Measurements from ENCODE around the gene GINS3.
A peak's percentile ranks its signal among the peaks of the same experiment; 100 is the strongest.

The GINS3 gene

GRCh38 chr16:58425756-58426494 lies 33.7 kb downstream of the GINS3 start:
- no peak for DNase-seq (ENCODE audit: low read depth)

GRCh38 chr16:58426966-58427365 lies 34.7 kb downstream of the GINS3 start:
- no peak for DNase-seq (ENCODE audit: low read depth)

GRCh38 chr16:58428621-58429542 lies 36.6 kb downstream of the GINS3 start:
- no peak for DNase-seq (ENCODE audit: low read depth)

DNA sequence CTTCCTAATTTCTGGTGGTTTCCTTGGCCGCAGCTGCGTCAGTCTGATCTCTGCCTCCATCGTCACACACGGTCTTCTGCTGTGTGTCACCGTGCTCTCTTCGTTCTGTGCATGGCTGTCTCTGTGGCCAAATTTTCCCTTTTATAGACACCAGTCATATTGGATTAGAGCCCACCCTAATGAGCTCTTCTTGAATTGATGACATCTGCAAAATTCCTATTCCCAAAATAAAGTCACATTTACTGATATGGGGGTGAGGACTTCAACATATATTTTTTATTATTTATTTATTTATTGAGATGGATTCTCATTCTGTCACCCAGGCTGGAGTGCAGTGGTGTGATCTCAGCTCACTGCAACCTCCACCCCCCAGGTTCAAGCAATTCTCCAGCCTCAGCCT lies 38.4 kb downstream of the GINS3 start:
- no peak for DNase-seq (ENCODE audit: low read depth)

DNA sequence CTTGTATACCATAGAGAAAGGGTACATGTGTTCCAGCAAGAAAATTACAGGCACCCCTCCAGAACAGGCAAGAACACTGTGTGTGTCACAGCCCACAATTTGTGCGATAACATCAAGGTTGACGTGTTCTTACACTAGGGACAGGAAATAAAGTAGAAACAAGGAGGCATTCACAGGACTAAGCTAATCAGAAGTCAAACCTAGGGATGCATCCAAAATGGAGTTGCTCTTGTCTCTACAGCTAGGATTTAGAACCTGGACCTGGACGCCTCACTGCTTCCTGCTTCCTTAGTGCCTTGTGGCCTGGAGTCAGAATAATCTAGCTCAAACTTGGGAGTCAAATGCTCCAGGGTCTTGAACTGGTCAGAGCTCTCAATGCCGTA lies 41.3 kb downstream of the GINS3 start:
- no peak for DNase-seq (ENCODE audit: low read depth)

GRCh38 chr16:58435779-58436178 lies 43.5 kb downstream of the GINS3 start:
- DNase-seq (ENCODE audit: low read depth), result no peak

DNA sequence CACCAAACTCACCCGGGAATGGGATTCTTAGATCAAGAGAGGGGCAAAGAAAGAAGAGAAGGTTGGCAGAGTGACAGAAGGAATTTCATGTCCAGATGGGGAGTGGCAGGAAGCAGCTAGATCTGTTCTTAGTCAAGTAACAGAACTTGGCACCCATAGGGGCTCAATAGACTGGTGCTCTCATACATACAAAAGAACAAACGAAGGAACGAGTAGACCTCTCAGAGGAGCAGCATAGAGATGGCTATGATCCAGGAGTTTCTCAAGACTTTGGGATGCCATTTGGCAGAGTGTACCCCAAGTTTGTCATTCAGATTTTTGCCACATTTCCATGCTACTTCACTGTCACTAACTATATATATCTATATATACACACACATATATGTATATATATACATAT lies 47.9 kb downstream of the GINS3 start:
- DNase-seq (ENCODE audit: low read depth), result no peak

DNA sequence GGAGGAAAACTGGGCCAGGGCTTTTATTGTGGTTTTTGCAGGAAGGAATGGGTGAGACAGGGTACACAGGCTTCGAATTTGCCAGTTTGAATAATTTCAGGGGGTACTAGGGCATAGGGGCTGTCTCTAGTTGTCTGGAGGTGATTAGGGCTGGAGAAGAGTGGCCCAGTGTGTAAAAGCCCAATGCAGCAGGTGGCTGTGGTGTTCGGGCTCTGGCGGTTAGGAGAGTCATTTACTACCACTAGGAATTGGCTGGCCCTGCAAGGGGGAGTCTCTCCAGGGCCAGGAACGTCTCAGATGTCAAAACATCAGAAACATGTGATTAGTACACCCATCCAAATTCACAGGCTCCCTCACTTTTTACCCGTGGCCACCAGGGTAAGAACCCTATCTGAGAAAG lies 50.3 kb downstream of the GINS3 start:
- no peak for DNase-seq (ENCODE audit: low read depth)

- DNase-seq (ENCODE audit: low read depth), result no peak
Observed at GRCh38 chr16:58443783-58444182, 51.5 kb downstream of the GINS3 start.

DNA sequence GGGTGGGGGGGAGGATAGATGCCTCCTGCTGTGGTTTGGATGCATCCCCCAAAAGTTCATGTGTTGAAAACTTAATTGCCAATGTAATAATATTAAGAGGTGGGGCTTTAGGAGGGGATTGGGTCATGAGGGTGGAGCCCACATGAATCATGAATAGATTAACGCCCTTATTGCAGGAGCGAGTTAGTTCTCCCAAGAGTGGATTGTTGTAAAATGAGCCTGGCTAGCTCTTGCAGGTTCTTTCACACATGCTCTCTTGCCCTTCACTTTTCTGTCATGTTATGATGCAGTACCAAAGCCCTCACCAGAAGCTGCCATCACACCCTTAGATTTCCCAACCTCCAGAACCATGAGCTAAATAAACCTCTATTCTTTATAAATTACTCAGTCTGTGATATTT lies 52.0 kb downstream of the GINS3 start:
- no peak for DNase-seq (ENCODE audit: low read depth)

DNA sequence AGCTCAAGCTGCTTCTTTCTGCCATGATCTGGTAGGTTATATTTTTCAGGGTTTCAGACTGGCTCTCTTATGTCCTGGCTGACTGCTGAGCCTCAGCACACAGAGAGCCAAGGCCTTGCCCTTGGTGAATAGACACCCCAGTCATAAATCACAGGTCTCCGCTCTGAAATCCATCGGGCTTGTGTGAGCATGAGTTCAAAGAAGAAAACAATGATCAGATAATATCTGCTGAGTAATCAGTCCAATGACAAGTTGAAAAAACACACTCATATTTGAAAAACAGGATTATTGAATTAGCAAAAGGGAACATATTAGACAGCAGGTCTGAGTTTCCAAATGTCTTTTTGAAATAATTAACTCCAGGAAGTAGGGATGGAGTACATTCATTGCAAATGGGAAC lies 56.6 kb downstream of the GINS3 start:
- no peak for DNase-seq (ENCODE audit: low read depth)

DNA sequence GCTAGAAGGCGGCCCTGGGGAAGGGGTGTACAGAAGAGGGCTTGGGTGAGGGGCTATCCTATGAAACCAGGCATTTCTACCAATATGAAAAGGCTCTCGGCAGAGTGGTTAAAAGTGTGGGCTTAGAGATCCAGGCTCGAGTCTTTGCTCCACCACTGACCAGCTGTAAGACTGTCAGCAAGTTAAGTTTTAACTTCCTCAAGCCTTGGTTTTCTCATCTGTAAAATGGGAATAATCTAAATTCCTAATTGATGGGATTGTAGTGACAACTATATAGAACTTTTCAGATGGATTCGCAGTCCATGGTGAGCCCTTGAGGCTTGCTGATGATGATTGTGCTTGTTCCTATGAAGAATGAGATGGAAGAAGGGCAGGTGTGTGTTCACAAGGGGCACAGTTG lies 57.0 kb downstream of the GINS3 start:
- no peak for DNase-seq (ENCODE audit: low read depth)

- no peak for DNase-seq (ENCODE audit: low read depth)
Observed at GRCh38 chr16:58449768-58450167, 57.5 kb downstream of the GINS3 start.

DNA sequence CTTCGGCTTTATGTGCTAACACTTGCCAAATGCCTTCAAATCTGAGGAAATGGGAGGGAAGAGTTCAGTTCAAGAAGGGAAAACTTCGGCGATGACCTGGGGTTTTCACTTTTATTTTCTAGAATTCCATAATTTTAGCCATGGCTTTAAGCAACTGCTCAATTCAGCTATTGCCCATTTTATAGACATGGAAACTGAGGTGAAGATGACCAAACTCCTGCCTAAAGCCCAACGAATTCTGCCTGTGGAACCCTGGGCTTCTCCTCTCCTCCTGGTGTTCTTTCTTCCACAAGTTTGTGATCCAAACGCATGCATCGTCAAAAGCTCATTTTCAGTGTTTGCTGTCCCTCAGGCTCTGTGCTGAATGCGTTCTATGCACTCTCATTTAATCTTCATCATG lies 58.3 kb downstream of the GINS3 start:
- DNase-seq (ENCODE audit: low read depth), result no peak

DNA sequence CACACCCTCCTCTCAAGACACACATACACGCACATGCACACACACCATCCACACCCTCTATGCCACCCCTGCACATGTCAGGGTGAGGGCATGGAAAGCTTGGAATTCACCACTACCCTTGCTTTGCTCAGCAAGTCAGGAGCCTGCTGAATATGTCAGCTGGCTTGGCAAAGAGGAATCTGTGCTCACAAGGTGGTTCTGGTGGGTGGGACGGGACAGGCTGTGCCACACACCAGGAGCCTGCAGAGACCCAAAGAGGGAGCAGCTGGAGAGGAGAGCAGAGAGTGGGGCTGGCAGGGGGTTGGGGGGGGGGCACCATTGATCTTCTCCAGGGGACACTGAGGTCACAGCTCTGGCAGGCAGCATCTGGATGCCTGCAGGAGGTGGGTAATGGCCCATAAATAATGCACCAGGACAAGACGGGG lies 59.0 kb downstream of the GINS3 start:
- DNase-seq (ENCODE audit: low read depth), result no peak

- peak; percentile 42 for DNase-seq (ENCODE audit: low read depth)
Observed at GRCh38 chr16:58451945-58452401, 59.7 kb downstream of the GINS3 start.

GRCh38 chr16:58452640-58453039 lies 60.4 kb downstream of the GINS3 start:
- DNase-seq (ENCODE audit: low read depth), result no peak

DNA sequence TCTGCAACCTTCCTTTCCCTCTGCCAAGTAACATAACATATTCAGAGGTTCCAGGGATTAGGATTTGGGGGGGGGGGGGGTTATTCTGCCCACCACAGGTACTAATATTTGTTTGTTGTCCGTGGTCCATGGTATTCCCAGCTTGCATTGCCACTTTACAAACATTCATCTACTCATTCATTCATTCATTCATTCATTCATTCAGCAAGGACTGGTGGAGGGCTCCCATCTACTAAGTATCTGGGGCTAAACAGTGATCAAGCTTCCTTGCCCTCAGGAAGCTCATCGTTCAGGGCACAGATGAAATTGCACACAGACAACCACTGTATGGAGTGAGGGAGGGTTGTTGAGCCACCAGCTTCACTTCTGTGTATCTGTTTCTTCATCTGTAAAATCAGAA lies 61.9 kb downstream of the GINS3 start:
- no peak for DNase-seq (ENCODE audit: low read depth)

- DNase-seq (ENCODE audit: low read depth), result no peak
Observed at GRCh38 chr16:58454856-58455255, 62.6 kb downstream of the GINS3 start.

Measured in EH (cell line).